Spleen (tissue), 7 donors: ENCODE measurements around the gene UBE2K.
"Not testable (repeated sequence)": the region's sequence is repeated elsewhere in the genome, so short reads cannot be mapped to it uniquely, and the experiment has no call there.

Source experiments
- CTCF ChIP-seq, 11 experiments: fragments of 200-600 bp in 7 of 11; fragments of 450-650 bp in 4 of 11; sonication (generic) in 4 of 11; IDR thresholded peaks in 8 of 11; conservative IDR thresholded peaks in 3 of 11; 1 replicate in 7 of 11; 2 replicates in 4 of 11; pipeline versions ENCODE4 v1.4.0 to v1.8.0; 2016 to 2021; ENCODE audit warnings: antibody characterized with exemption in 11 of 11, inconsistent platforms in 4 of 11, mild to moderate bottlenecking in 1 of 11
- POLR2A ChIP-seq, 3 donors: fragments of 450-650 bp; IDR thresholded peaks; one replicate each; pipeline ENCODE4 v1.5.1; 2017; ENCODE audit warnings: antibody characterized with exemption in 3 of 3, mild to moderate bottlenecking in 1 of 3
- POLR2AphosphoS5 ChIP-seq, 3 donors: sonication (generic); formaldehyde crosslinking; IDR thresholded peaks; one replicate each; pipeline ENCODE4 v1.5.1; 2017; ENCODE audit warnings: antibody characterized with exemption in 3 of 3
- donor health status: DM: no; HTN: no; CAD: no; lungs with moderate emphysema.
- donor health status: DM: no; HTN: no; CAD: no.
- donor health status: DM: no; HTN: no; CAD: no.

- not testable (repeated sequence) for TF ChIP-seq POLR2AphosphoS5 (IDR thresholded peaks at IDR 0.05); CTCF (IDR thresholded peaks at IDR 0.05 in 8 of 11, conservative IDR thresholded peaks at IDR 0.05 in 3 of 11); POLR2A (IDR thresholded peaks at IDR 0.05)
Observed at GRCh38 chr4:39717743-39718142, 19.8 kb downstream of the UBE2K start.
